Activated CD8-positive, alpha-beta memory T cell treated with anti-CD3 and anti-CD28 coated beads for 48 hours (primary cell): Measurements from ENCODE around the gene VENTX.
"Not testable (repeated sequence)": the region's sequence is repeated elsewhere in the genome, so short reads cannot be mapped to it uniquely, and the experiment has no call there.

Source experiments
- DNase-seq, 3 experiments: peaks; one replicate each; pipeline ENCODE4 v3.0.0-alpha.2; 2020; ENCODE audit warnings: low read depth in 2 of 3, low spot score in 2 of 3

Gene VENTX

GRCh38 chr10:133234796-133235195 lies 2.9 kb upstream of the VENTX start:
- DNase-seq: not testable (repeated sequence)

- DNase-seq: no peak
Measured at GRCh38 chr10:133235265-133235855, 2.3 kb upstream of the VENTX start.

GRCh38 chr10:133235932-133236331 lies 1.7 kb upstream of the VENTX start:
- no peak for DNase-seq

GRCh38 chr10:133236401-133237240 lies 1.0 kb upstream of the VENTX start:
- DNase-seq: no peak

- no peak for DNase-seq
Measured at GRCh38 chr10:133237241-133237587, 441 bp upstream of the VENTX start.

GRCh38 chr10:133238466-133238804 lies 780 bp downstream of the VENTX start:
- no peak for DNase-seq

GRCh38 chr10:133239990-133240389 lies 2.3 kb downstream of the VENTX start:
- no peak for DNase-seq

- DNase-seq: no peak
Measured at GRCh38 chr10:133241501-133242205, 4.0 kb downstream of the VENTX start.

- DNase-seq: no peak
Measured at GRCh38 chr10:133242611-133243356, 5.1 kb downstream of the VENTX start.

GRCh38 chr10:133243593-133243992 lies 5.9 kb downstream of the VENTX start:
- no peak for DNase-seq

- DNase-seq: no peak
Measured at GRCh38 chr10:133245439-133246235, 8.0 kb downstream of the VENTX start.

- no peak for DNase-seq
Measured at GRCh38 chr10:133246236-133246626, 8.6 kb downstream of the VENTX start.

- DNase-seq: no peak
Measured at GRCh38 chr10:133247681-133248333, 10.2 kb downstream of the VENTX start.

- no peak for DNase-seq
Measured at GRCh38 chr10:133248334-133248715, 10.7 kb downstream of the VENTX start.

GRCh38 chr10:133249094-133249780 lies 11.6 kb downstream of the VENTX start:
- DNase-seq: no peak

GRCh38 chr10:133249975-133250754 lies 12.5 kb downstream of the VENTX start:
- no peak for DNase-seq

GRCh38 chr10:133251388-133252222 lies 13.9 kb downstream of the VENTX start:
- no peak for DNase-seq

- no peak for DNase-seq
Measured at GRCh38 chr10:133252223-133252552, 14.5 kb downstream of the VENTX start.
